ENCODE measurements around the gene CCDC107. TPM values are rescaled to one million over a fixed set of nuclear protein-coding genes. Genes with fewer than 3 reads are reported as not detected.
"Not testable (repeated sequence)": the region's sequence is repeated elsewhere in the genome, so short reads cannot be mapped to it uniquely, and the experiment has no call there.

Gene CCDC107
- total RNA-seq, 1 experiment from 2014 or later, result 12.0 TPM

DNA sequence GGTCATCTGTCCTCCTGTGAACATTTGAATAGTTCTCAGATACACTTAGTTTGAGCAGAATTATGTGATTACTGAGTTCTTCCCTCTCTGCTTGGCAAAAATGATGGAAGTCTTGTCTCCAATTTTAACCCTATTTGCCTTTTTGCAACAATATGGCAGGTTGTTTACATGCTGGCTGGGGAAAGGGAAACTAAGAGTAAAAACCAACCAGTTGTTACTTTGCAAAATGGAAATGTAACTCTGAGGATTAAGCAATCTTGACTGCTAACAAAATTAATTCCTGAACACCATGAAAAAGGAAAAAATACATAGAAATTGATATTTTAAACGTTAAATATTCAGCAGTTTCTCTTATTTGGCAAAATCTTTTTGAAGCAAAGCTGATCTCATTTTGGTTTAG lies 18.5 kb upstream of the CCDC107 start:
- WGBS (ENCODE audit: extremely low coverage, insufficient read length, low lambda C conversion rate), result no CpG with 5 or more reads among the region's 1 CpG
- H3K14ac ChIP-seq (ENCODE audit: insufficient read depth, low read length), result no peak overlapping the region
- H3K27ac ChIP-seq (ENCODE audit: insufficient read length, low read depth, low read length), result no peak overlapping the region
- no peak overlapping the region for H4K5ac ChIP-seq (ENCODE audit: insufficient read length, low read depth, low read length)
- H4K20me1 ChIP-seq (ENCODE audit: control insufficient read depth, insufficient read depth, insufficient read length), result no peaks in the 10 kb centered on the region
- H3K27me3 ChIP-seq (ENCODE audit: insufficient read depth, low read length), result no peaks in the 10 kb centered on the region
- H3K36me3 Mint-ChIP-seq (ENCODE audit: insufficient read depth in 1 of 3, low read depth in 3 of 3), result peaks cover 9 to 16% (median 12%) of the 10 kb centered on the region in 3 experiments
- H3K79me2 ChIP-seq (ENCODE audit: insufficient read depth, low read length), result no peaks in the 10 kb centered on the region
- no peak overlapping the region for H2AFZ ChIP-seq (ENCODE audit: low read length)
- H4K8ac ChIP-seq (replicated peaks; ENCODE audit: insufficient read length, low read depth, low read length), result no peak overlapping the region
- no peaks in the 10 kb centered on the region for H3K23me2 ChIP-seq (ENCODE audit: insufficient read length, low read depth, low read length, poor library complexity, severe bottlenecking)
- H3K4me1 Mint-ChIP-seq, result no peaks in the 10 kb centered on the region
- no peak overlapping the region for H2AK5ac ChIP-seq (ENCODE audit: insufficient read length, low read length)
- TF ChIP-seq, protein P1, sequence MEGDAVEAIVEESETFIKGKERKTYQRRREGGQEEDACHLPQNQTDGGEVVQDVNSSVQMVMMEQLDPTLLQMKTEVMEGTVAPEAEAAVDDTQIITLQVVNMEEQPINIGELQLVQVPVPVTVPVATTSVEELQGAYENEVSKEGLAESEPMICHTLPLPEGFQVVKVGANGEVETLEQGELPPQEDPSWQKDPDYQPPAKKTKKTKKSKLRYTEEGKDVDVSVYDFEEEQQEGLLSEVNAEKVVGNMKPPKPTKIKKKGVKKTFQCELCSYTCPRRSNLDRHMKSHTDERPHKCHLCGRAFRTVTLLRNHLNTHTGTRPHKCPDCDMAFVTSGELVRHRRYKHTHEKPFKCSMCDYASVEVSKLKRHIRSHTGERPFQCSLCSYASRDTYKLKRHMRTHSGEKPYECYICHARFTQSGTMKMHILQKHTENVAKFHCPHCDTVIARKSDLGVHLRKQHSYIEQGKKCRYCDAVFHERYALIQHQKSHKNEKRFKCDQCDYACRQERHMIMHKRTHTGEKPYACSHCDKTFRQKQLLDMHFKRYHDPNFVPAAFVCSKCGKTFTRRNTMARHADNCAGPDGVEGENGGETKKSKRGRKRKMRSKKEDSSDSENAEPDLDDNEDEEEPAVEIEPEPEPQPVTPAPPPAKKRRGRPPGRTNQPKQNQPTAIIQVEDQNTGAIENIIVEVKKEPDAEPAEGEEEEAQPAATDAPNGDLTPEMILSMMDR (conservative IDR thresholded peaks at IDR 0.05), result no peak
- H3K18ac ChIP-seq (ENCODE audit: insufficient read length, low read depth, low read length), result no peak overlapping the region
- no peak overlapping the region for H3K9ac ChIP-seq (ENCODE audit: extremely low read depth, insufficient read length, low read length)
- peaks cover 10% of the 10 kb centered on the region for H3K27me3 Mint-ChIP-seq (ENCODE audit: low read depth)
- DNase-seq, result no peak
- H3K23ac ChIP-seq (ENCODE audit: insufficient read length, low read depth, low read length), result no peak overlapping the region
- no peaks in the 10 kb centered on the region for H3K4me1 ChIP-seq (ENCODE audit: insufficient read depth, low read length)
- no peak overlapping the region for H3K4me2 ChIP-seq (ENCODE audit: insufficient read depth, insufficient read length, low read length)
- no peak overlapping the region for H4K91ac ChIP-seq (ENCODE audit: insufficient read length, low read depth, low read length)
- H3K9me3 Mint-ChIP-seq, result peaks cover 4 to 16% of the 10 kb centered on the region in 2 experiments; a peak in 4 of 5 replicates
- H3K27ac Mint-ChIP-seq, result no peak overlapping the region
- no peaks in the 10 kb centered on the region for H3K79me1 ChIP-seq (ENCODE audit: insufficient read depth, low read depth, low read length, poor library complexity, severe bottlenecking)
- no peak overlapping the region for H2BK120ac ChIP-seq (ENCODE audit: low read depth, low read length, poor library complexity, severe bottlenecking)
- H2BK15ac ChIP-seq (ENCODE audit: low read depth, low read length), result no peak overlapping the region
- H2BK20ac ChIP-seq (ENCODE audit: low read depth, low read length, poor library complexity, severe bottlenecking), result no peak overlapping the region
- no peak overlapping the region for H3K4me3 Mint-ChIP-seq
- H2BK12ac ChIP-seq (ENCODE audit: insufficient read length, low read depth, low read length), result no peak overlapping the region
- H3K56ac ChIP-seq (ENCODE audit: insufficient read length, low read depth, low read length), result no peak overlapping the region
- no peak overlapping the region for H3K4ac ChIP-seq (ENCODE audit: low read depth, low read length)
- no peak overlapping the region for H2BK5ac ChIP-seq (ENCODE audit: insufficient read length, low read length)
- H3K9me3 ChIP-seq (ENCODE audit: control insufficient read depth, low read depth, low read length), result no peaks in the 10 kb centered on the region
- no peak overlapping the region for H3T11ph ChIP-seq (ENCODE audit: low read length)

DNA sequence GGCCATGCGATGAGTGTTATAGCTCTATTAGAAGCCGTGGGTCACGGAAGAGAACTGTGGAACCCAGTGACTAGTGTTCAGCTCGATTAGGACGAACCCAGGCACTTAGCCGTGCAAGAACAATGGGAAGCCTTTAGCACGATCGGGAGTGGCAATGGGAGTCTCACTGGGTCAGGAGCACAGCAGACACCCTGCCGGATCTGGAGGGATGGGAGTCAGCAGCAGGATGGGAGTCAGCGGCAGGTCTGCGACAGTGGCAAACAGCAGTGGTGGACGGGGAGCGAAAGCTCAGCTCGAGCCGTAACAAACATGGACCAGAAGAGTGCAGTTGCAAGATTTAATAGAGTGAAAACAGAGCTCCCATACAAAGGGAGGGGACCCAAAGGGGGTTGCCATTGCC lies 17.7 kb upstream of the CCDC107 start:
- DNase-seq; H2BK120ac ChIP-seq (ENCODE audit: low read depth, low read length, poor library complexity, severe bottlenecking); H3K27ac ChIP-seq (ENCODE audit: insufficient read length, low read depth, low read length); H3K79me1 ChIP-seq (ENCODE audit: insufficient read depth, low read depth, low read length, poor library complexity, severe bottlenecking); H2AFZ ChIP-seq (ENCODE audit: low read length); H4K91ac ChIP-seq (ENCODE audit: insufficient read length, low read depth, low read length); H3K56ac ChIP-seq (ENCODE audit: insufficient read length, low read depth, low read length); H2BK12ac ChIP-seq (ENCODE audit: insufficient read length, low read depth, low read length); H3K79me2 ChIP-seq (ENCODE audit: insufficient read depth, low read length); H3K4me1 Mint-ChIP-seq; H4K5ac ChIP-seq (ENCODE audit: insufficient read length, low read depth, low read length); H3K9me3 ChIP-seq (ENCODE audit: control insufficient read depth, low read depth, low read length); H3K4me2 ChIP-seq (ENCODE audit: insufficient read depth, insufficient read length, low read length); H2AK5ac ChIP-seq (ENCODE audit: insufficient read length, low read length); H4K8ac ChIP-seq (replicated peaks; ENCODE audit: insufficient read length, low read depth, low read length); H2BK5ac ChIP-seq (ENCODE audit: insufficient read length, low read length); H3K18ac ChIP-seq (ENCODE audit: insufficient read length, low read depth, low read length); H3K4me1 ChIP-seq (ENCODE audit: insufficient read depth, low read length); H3K4me3 Mint-ChIP-seq; H4K20me1 ChIP-seq (ENCODE audit: control insufficient read depth, insufficient read depth, insufficient read length); H2BK15ac ChIP-seq (ENCODE audit: low read depth, low read length); H3K23ac ChIP-seq (ENCODE audit: insufficient read length, low read depth, low read length); H3K14ac ChIP-seq (ENCODE audit: insufficient read depth, low read length); H3K23me2 ChIP-seq (ENCODE audit: insufficient read length, low read depth, low read length, poor library complexity, severe bottlenecking); H3K27me3 Mint-ChIP-seq (ENCODE audit: low read depth); H3K4ac ChIP-seq (ENCODE audit: low read depth, low read length); H3K27me3 ChIP-seq (ENCODE audit: insufficient read depth, low read length); H3K27ac Mint-ChIP-seq; H3K9ac ChIP-seq (ENCODE audit: extremely low read depth, insufficient read length, low read length); H3T11ph ChIP-seq (ENCODE audit: low read length); H2BK20ac ChIP-seq (ENCODE audit: low read depth, low read length, poor library complexity, severe bottlenecking): not testable (repeated sequence)
- WGBS (ENCODE audit: extremely low coverage, insufficient read length, low lambda C conversion rate), result no CpG with 5 or more reads among the region's 15 CpGs
- H3K36me3 Mint-ChIP-seq (ENCODE audit: insufficient read depth in 1 of 3, low read depth in 3 of 3), result peaks cover 9 to 16% (median 12%) of the 10 kb centered on the region in 3 experiments
- peaks cover 4 to 16% of the 10 kb centered on the region in 2 experiments; a peak in 4 of 5 replicates for H3K9me3 Mint-ChIP-seq

All from H9 (cell line).